Medulla oblongata (tissue), 1 donor: ENCODE data around the gene RSPH9.
"Not testable (repeated sequence)": the region's sequence is repeated elsewhere in the genome, so short reads cannot be mapped to it uniquely, and the experiment has no call there.

Experiments
- DNase-seq: peaks from one replicate; pipeline ENCODE4 v3.0.0-alpha.2; 2015; ENCODE audit errors: extremely low spot score

The RSPH9 gene

GRCh38 chr6:43628393-43629103 is 16.3 kb upstream of the RSPH9 start:
- DNase-seq = peak; percentile 38

GRCh38 chr6:43629104-43629504 is 15.7 kb upstream of the RSPH9 start, which contains the start of gene GTPBP2:
GTPBP2 (minus strand) TSS chr6:43629264; CDS start chr6:43629162, 102 bp downstream.
- peak; percentile 100 for DNase-seq

GRCh38 chr6:43629505-43630300 is 15.1 kb upstream of the RSPH9 start:
- DNase-seq = peak; percentile 96

GRCh38 chr6:43630980-43631619 is 13.7 kb upstream of the RSPH9 start:
- DNase-seq = no peak

- not testable (repeated sequence) for DNase-seq
Observed at GRCh38 chr6:43633002-43633401, 11.8 kb upstream of the RSPH9 start.

- no peak for DNase-seq
Observed at GRCh38 chr6:43634702-43635303, 10.0 kb upstream of the RSPH9 start.

- peak; percentile 84 for DNase-seq
Observed at GRCh38 chr6:43635387-43636307, 9.2 kb upstream of the RSPH9 start, which contains the start of gene MAD2L1BP. MAD2L1BP (plus strand) TSS chr6:43635840; CDS start chr6:43635876, 36 bp downstream.

GRCh38 chr6:43636308-43636659 is 8.6 kb upstream of the RSPH9 start:
- DNase-seq = no peak

- peak; percentile 22 for DNase-seq
Observed at GRCh38 chr6:43639984-43640800, 4.6 kb upstream of the RSPH9 start.

- no peak for DNase-seq
Observed at GRCh38 chr6:43645613-43645964, 753 bp downstream of the RSPH9 start.

- no peak for DNase-seq
Observed at GRCh38 chr6:43647613-43648012, 2.8 kb downstream of the RSPH9 start.

- no peak for DNase-seq
Observed at GRCh38 chr6:43648248-43648647, 3.4 kb downstream of the RSPH9 start.

GRCh38 chr6:43652822-43653221 is 8.0 kb downstream of the RSPH9 start:
- not testable (repeated sequence) for DNase-seq

- no peak for DNase-seq
Observed at GRCh38 chr6:43657221-43657802, 12.5 kb downstream of the RSPH9 start.

- DNase-seq = no peak
Observed at GRCh38 chr6:43658161-43658560, 13.3 kb downstream of the RSPH9 start.

GRCh38 chr6:43662948-43663347 is 18.1 kb downstream of the RSPH9 start:
- not testable (repeated sequence) for DNase-seq

GRCh38 chr6:43665376-43665775 is 20.5 kb downstream of the RSPH9 start:
- DNase-seq = no peak

GRCh38 chr6:43666196-43666920 is 21.5 kb downstream of the RSPH9 start:
- no peak for DNase-seq
